Nucleus accumbens (tissue), 56 donors: ENCODE measurements around the gene RASD1.

Experiments
- DNase-seq, 56 donors: peaks; one replicate each; lab custom pipeline; 2025; lab: John Stamatoyannopoulos, UW

The RASD1 gene

DNA sequence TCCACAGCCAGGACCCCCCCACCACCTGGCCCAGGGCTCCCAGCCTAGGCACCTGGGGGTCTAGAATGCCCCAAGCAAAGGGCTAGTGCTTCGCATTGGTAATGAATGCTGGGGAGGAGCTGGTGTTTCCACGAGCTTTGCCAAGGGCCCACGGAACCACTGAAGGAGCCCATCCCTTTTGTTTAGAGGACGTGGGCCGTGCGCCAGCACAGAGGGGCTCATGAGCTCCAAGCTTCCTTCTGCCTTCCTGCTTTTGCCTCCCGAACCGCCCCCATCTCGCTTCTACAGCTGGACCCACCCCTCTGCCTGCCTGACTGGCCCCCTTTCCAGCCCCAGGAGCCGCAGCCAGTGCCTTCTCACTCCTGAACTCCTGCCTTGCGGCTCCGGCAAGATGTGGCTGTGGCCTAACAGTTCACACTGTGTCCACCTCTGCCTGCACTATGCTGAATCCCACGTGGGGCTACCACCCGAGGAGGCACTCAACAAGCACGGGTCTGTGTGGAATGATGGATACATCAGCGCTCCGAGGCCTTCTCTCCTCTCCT is 31.8 kb upstream of the RASD1 start:
- DNase-seq = no peak

DNA sequence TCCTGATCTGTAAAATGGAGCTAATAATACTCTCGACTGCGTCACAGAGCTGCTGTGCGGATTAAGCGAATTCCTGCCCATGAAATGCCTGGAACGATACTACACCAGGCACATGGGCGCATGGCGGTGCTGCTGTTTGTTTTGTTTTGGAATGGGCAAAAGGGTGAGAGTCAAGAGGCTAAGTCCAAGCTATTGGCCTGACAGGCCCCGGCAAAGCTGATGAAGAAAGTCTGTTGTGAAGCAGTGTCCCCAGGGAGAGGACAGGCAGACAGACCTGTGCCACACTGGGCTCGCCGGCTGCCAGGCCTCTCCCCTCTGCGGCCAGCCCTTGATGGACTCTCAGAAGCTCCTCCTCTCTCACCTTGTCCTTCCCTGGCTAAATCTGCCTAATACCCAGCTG is 31.3 kb upstream of the RASD1 start:
- no peak for DNase-seq

GRCh38 chr17:17526369-17526768 is 30.2 kb upstream of the RASD1 start:
- no peak for DNase-seq

GRCh38 chr17:17525956-17526355 is 29.8 kb upstream of the RASD1 start:
- DNase-seq = no peak

DNA sequence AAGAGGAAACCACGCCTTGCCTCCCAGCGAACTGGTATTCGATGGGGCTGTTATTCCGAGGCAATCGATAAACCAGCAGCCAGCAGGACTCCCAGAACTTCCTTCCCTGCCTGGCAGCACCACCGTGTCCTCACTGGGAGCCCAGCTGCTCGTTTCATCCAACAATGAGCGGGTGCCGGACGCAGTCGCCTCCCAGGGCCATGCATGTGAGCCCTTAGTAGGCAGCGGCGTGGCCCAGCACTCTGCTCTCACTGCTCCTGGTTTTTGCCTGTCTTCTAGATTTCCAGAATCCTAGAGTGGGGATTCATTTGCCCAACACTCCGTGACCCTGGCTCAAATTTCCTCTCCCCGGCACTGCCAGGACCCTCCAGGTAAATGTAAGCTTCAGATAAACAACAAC is 29.1 kb upstream of the RASD1 start:
- no peak for DNase-seq

DNA sequence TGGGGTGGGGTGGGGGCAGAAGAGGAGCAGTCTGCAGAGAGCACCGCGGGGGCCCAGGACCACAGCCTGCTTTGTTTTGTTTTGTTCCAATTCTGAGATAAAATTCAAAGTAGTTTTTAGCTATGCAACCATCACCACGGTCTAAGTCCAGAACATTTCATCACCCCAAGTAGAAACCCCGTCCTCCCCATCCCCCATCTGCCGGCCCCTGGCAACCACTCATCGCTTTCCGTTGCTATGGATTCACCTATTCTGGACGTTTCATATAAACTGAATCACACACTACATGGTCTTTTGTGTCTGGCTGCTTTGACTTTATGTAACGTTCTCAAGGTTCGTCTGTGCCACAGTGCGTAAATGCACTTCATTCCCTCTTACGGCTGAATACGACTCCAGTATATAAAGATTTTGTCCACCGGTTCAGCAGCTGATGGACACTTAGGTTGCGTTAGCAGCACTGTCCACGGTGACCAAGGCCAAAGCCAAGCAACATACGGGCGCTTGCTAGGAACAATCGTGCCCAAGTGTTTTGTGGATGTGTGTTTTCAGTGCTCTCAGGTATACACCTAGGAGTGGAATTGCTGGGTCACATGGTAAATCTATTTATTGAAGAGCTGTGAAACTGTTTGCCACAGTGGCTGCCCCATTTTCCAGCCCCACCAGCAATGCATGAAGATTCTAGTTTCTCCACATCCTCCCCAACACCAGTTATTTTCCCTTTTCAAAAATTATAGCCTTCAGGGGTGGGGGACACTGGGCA is 27.7 kb upstream of the RASD1 start:
- no peak for DNase-seq

DNA sequence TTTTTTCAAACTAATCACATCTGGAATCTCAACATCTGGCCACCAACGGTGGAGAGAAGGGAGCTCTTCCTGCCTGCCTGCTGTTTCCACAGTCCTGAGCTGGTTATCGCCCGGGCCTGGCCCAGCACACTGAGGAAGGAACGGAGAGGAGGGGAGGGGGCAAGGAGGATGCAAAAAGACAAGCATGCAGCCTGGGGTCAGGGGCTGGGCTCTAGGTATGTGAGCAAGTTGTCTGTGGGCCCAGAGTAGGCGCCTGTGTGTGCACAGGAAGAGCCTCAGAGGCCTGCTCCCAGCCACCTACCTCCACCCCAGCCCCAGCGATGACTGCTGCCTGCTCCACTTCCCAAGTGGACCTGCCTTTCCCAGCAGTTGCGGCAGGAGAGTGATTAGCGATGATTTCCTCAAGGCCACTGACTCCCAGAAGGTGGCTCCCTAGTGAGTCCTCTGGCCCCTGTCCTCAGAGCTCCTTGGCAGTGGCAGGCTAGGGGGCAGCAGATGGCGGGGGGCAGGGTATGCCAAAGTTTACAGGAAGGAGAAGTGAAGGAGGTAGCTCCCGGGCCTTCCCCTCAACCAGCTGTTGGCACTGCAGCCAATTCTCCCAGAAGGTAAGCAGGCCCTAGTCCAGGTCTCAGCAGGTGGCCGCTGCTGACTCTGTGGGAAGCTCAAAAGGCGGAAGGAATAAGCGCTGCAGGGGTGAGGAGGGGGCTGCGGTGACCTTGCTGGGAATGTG is 27.0 kb upstream of the RASD1 start:
- no peak for DNase-seq

GRCh38 chr17:17520599-17521232 is 24.5 kb upstream of the RASD1 start:
- DNase-seq = no peak

DNA sequence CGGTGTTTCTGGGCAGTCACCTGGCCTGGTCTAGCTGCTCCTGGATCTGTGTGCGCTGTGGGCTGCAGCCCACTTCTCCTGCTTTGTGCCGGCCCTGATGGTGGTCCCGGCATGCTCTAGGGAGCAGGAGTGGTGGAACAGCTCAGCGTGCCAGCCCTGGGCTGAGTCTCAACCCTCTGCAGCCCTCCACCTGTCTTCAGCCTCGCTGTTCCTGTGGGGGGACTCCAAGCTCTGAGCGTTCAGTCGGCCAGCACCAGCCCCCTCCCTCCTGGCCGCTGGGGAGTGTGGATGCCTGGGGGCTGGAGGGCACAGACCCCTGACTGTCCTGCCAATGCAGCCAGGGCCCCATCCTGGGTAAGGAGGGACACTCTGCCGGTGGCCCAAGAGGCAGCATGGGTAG is 23.7 kb upstream of the RASD1 start:
- DNase-seq = no peak

DNA sequence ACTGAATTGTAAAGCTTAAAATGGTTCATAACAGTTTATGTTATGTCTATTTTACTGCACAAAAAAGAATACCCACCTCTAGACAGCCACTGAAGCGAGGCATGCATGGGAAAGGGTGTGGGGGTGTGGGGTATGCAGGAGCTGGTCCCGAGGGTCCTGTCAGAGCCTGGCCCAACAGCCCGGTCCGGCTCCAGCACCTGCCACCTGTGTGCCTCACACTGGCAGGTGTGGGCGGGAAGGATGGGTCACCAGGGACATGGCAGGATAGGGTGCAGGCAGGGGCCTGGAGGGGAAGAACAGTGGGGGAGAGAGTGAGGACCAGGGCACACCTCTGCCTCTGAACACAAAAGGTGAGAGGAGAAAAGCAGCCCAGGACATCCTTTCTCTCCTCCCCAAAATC is 22.8 kb upstream of the RASD1 start:
- DNase-seq = no peak

DNA sequence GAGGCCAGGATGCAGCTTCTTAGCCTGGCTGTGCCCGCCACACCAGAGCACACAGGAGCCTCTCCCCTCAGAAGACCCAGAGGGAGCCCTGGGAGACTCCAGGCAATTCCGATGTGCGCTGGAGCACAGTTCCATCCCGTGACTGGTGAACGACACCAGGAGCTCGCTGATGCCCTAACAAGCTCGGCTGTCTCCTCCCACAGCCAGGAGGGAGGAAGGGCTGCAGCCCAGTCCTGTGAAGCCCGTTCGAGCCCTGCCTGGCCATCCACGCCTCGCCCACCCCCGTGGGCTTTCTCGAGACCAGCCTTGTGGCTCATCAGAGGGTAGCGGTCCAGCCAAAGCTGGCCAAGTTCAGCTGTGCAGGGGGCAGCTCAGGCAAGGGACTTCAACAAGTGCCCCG is 21.8 kb upstream of the RASD1 start:
- no peak for DNase-seq

DNA sequence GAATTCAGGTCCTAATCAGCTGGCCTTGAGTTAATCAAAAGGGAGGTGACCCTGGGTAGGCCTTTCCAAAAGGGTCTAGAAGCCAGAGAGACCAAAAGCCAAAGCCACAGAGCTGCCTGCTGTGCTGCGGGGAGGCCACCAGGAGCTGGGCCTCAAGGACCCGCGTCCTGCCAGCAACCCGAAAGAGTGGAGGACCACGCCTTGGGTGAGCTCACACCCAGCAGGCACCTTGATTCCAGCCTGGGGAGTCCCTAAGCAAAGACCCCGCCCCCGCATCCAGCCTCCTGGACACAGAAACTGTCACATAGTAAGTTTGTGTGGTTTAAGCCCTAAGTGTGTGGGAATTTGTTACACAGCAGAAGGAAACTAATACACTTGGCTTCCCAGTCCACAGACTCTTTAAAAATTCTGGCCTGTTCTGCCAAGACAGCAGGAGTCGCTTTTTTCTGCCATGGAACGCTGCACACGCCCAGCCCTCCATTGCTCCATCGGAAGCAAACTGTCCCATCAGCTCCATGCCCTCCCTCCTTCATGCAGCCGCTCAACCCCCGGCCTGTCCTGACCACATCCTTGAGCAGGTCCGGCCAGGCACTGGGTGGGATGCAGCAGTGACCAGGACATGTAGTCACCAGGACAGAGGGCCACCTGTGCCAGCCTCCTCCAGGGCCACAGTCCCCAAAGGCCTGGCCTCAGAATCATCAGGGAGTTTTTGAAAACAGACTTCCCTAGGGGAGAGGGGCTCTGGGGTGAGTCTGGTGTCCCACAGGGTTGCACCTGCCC is 20.9 kb upstream of the RASD1 start:
- no peak for DNase-seq

DNA sequence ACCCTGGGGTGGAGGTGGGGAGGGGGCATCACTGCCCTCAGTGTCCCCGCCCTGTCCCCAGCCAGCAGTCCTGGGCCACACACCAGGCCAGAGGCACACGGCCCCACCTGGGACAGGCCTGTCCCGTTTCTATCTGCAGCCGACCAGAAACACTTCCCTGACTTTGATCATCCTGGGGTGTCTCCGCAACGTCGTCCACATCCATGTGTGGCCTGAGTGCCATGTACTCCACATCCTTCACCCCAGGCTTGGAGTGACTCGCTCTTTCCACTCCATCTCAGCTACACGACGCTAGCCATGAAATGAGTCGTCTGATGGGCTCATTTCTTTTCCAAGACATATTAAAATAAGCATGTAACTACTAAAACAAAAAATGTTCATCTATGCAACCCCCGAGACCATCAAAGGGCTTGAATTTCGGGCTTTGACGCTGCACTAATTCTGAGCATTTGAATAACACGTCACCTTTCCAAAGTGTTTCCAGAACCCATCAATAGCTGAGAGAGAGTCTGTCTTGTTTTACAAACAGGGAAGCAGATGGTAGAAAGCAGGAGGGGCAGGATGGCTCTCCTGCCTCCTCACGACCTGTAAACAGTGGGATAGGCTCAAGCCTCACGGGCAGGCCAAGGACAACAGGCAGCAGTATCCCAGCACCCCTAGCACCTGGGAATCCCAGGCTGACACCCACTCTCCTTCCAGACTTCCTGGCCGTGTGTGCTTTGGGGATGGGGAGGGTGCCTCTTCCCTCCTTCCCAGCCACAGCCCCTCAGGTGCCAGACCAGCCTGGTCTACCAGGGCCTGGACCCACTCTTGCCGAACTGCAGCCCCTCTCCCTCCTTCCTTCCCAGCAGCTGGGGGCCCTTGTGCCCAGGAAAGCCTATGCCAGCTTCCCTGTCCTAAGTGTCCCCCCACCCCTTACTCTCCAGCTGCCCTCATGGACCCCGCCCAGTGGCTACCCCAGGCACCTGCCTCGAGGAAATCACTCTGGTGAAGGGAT is 20.0 kb upstream of the RASD1 start:
- DNase-seq = no peak

DNA sequence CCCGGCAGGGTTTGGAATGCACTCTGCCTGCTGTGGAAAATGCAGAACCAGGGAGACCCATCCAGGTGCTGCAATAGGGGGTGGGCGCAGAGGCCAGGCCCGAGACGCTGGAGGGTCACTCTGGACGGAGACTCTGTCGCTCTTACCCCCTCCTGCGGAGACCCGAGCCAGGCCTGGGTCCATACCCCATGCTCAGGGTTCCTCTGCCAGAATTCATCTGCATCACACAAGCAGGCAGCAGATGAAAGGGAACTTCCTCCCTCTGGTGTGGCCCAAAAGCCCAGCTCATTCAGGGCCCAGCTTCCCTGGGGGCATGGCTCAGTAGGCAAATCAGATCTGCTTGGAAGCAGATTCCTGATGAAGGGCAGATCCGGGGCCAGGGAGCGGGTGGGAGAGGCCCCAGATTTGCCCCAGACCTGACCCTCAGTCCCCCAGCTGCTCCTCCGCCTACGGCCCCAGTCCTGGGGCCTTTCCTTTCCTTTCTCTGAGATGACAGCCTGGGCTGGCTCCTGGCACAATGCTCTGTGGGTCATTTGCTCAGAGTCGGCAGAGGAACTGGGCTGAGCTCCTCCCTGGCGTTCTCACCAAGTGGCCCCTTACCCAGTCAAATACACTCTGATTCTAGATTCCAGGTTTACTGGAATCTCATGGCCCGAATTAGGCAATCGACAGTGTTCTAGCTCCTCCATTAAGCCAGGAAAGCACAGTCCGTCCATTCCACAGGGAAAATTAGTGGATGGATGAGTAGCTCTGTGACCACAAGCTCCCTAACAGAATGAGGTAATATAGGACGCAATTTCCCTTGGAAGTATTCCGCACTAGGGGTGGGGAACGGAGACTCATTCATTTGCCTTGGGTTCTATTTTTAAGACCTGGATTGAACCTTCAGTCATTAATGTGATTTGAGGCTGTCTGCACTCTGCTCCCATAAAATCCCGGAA is 19.1 kb upstream of the RASD1 start:
- no peak for DNase-seq

- no peak for DNase-seq
Measured at GRCh38 chr17:17514361-17514992, 18.3 kb upstream of the RASD1 start.

GRCh38 chr17:17513626-17514025 is 17.4 kb upstream of the RASD1 start:
- no peak for DNase-seq

- DNase-seq = no peak
Measured at GRCh38 chr17:17512866-17513265, 16.7 kb upstream of the RASD1 start.
